GM19438 (cell line): ENCODE measurements around the gene MYBL2.
"Not testable (repeated sequence)": the region's sequence is repeated elsewhere in the genome, so short reads cannot be mapped to it uniquely, and the experiment has no call there.

Experiments used
- ATAC-seq: cut with Tn5 transposase; IDR thresholded peaks from one replicate; pipeline ENCODE4 v1.9.1; 2021; ENCODE audit warnings: low read depth; ENCODE audit not compliant: unreplicated experiment

MYBL2 gene

GRCh38 chr20:43666376-43667328, at the start of gene MYBL2:
TSS of gene MYBL2 (plus strand) at chr20:43667114. CDS start at chr20:43667284, 170 bp downstream.
- peak; percentile 57 for ATAC-seq

DNA sequence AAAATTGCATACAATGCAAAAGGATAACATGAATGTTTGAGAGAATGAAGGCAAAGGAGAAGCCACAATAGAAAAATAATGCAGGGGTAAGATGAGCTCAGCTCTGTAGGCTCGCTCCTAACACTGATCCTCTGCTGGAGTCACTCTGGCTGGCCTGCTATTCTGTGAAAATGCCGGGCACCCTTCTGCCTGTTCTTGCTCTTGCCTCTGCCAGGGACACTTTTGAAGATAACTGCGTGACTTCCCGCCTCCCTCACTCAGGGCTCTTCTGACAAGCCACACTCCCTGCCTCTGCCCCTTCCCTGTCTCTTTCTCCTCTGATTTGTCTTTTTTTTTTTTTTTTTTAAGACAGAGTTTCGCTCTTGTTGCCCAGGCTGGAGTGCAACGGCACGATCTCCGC, 35.3 kb upstream of the MYBL2 start:
- no peak for ATAC-seq

- ATAC-seq = no peak
Measured at GRCh38 chr20:43636429-43636828, 30.5 kb upstream of the MYBL2 start.

DNA sequence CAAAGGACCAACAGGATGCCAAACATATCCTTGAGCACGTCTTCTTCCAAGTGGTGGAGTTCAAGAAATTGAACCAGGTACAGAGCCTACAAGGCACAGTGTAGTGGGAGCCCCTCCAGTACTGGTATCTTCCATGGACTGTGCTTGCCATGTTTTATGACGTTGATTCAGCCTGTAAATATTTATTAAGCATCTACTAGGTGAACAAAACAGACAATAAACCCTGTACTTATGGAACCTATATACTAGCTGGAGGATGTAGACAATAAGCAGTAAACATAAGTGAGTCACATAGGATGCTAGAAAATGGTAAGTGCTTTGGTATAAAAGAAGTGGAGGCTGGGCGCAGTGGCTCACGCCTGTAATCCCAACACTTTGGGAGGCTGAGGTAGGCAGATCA, 24.4 kb upstream of the MYBL2 start:
- no peak for ATAC-seq

DNA sequence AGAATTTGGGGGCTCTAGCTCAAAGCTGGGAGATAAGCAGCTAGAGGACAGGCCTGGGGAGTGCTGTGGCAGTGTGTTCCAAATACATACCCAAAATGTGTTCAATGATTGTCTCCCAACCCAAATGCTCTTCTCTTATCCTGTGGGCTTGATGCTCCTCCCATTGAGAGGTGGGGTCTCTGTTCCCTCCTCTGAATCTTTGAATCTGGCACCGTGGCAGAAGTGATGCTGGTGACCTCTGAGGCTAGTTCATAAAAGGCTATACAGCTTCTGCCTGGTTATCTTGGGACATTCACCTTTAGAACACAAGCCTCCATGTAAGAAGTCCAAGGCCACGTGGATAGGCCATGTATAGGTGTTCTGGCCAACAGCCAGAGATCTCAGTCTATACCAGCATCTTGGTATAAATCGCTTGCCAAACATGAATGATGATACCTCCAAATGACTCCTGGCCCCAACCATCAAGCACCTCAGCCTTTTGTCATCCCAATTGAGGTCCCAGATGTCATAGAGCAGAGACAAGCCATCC, 15.9 kb upstream of the MYBL2 start:
- ATAC-seq = no peak

DNA sequence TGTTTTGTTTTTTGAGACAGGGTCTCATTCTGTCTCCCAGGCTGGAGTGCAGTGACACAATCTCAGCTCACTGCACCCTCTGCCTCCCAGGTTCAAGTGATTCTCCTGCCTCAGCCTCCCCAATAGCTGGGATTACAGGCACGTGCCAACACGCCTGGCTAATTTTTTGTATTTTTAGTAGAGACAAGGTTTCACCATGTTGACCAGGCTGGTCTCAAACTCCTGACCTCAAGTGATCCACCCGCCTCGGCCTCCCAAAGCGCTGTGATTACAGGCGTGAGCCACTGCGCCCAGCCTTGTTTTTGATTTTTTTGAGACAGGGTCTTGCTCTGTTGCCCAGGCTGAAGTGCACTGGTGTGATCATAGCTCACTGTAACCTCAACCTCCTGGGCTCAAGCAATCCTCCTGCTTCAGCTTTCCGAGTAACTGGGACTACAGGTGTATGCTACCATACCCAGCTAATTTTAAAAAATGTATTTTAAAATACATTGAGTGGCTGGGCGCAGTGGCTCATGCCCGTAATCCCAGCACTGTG, 15.2 kb upstream of the MYBL2 start:
- not testable (repeated sequence) for ATAC-seq

DNA sequence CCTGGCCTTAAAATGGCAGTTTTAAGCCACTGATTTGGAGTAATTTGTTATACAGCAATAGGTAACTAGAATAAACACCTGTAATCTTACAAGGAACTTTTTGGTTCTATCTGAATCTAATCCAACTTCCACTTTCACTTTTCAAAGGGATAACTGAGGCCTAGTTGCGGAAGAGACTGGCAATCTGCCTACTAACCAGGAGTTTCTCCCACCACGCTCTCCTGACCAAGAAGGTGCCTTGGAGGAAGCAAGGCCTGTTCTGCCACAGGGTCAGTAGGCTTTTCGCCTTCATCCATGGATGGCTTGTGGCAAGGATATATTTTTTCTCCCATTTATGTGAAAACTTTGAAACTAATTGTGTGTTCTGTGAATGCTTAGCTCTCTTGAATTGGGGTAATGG, 12.9 kb upstream of the MYBL2 start:
- no peak for ATAC-seq

DNA sequence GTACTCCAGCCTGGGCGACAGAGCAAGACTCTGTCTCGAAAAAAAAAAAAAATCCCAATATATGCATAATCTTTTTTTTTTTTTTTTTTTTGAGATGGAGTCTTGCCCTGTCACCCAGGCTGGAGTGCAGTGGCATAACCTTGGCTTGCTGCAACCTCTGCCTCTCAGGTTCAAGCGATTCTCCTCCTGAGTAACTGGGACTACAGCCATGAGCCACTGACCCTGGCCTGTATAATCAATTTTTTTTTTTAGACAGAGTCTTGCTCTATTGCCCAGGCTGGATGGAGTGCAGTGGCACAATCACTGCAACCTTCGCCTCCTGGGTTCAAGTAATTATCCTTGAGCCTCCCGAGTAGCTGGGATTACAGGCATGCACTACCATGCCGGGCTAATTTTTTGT, 11.7 kb upstream of the MYBL2 start:
- ATAC-seq = not testable (repeated sequence)

DNA sequence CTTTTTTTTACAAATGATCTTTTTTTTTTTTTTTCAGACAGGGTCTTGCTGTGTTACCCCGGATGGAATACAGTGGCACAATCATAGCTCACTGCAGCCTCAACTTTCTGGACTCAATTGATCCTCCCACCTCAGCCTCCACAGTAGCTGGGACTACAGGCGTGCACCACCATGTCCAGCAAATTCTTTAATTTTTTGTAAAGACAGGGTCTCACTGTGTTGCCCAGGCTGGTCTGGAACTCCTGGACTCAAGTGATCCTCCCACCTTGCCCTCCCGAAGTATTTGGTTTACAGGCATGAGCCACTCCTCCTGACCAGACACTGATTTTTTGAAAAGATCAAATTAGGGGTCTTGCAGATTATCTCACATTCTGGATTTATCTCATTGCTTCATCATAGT, 11.0 kb upstream of the MYBL2 start:
- no peak for ATAC-seq

DNA sequence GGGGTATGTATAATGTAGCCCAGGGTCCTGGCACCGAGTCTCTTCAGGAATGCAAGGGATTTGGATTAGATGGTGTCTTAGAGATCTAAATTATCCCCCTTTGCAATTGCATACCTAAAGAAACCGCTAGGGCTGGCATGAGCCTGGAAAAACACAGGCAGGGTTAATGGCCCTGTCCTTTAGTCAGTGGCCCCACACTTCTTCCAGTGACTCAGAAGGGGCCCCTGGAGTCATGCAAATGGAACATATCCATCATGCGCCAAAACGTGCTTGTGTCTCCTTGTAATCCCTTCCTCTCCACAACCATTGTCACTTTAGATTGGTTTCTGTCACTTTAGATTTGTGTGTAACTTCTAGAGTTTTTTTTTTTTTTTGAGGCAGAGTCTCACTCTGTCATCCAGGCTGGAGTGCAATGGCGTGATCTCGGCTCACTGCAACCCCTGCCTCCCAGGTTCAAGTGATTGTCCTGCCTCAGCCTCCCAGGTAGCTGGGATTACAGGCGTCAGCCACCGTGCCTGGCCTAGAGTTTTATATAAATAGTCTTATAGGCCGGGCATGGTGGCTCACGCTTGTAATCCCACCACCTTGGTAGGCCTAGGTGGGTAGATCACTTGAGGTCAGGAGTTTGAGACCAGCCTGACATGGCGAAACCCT, 8.7 kb upstream of the MYBL2 start:
- ATAC-seq = no peak

GRCh38 chr20:43658723-43659419, 8.0 kb upstream of the MYBL2 start:
- ATAC-seq = no peak

DNA sequence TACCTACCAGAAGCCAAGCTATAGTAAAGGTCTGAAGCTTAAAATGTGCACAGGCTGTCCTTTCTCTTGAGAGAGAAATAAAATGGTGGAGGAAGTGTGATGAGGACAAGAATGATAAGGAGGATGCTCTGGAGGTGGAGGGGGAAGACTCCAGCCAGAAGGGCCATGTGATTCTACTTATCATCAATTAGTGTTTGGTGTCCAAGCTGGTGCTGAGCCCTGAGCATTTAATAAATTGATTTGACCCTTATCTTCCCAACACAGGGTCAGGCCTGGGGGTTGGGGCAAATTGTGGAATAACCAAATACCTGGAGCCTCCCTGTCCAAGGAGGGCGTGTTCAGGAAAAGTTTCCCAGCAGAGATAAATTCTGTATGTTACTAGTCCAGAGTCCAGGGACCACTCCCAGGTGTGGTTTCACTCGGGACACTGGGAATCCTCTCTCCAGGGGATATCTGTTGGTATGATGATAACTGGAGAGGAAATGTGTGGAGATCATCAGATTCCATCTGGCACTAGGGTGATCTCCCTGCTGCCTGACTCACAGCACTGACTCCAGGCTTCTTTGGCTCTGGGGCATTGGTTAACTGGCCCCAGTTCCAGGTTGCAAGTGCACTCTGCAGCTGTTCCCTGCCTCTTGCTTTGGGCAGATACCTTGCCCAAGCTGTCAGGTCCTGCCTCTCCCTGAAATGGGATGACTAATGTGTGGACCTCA, 3.8 kb upstream of the MYBL2 start:
- no peak for ATAC-seq

- no peak for ATAC-seq
Measured at GRCh38 chr20:43665466-43666176, 1.3 kb upstream of the MYBL2 start.

- ATAC-seq = peak; percentile 33
Measured at GRCh38 chr20:43667341-43668132, 623 bp downstream of the MYBL2 start.

DNA sequence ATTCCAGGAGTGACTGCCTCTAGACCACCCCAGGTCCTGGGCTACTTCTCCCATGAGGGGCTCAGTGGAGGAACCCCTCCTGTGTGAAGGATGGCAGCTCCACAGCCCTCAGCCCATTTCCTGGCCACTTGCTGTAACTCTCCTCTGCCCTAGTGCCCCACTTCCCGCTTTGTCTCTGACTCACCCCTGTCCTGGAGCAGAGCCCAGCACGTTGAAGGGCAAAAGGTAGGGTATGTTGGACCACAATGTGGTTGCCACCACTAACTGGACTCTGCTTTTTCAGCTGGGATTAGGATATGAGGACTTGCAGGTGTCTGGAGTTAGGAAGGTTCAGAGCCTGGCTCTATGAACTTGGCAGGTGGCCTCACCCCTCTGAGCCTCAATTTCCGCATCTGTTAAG, 2.4 kb downstream of the MYBL2 start:
- no peak for ATAC-seq

- ATAC-seq = no peak
Measured at GRCh38 chr20:43670423-43670822, 3.5 kb downstream of the MYBL2 start.

DNA sequence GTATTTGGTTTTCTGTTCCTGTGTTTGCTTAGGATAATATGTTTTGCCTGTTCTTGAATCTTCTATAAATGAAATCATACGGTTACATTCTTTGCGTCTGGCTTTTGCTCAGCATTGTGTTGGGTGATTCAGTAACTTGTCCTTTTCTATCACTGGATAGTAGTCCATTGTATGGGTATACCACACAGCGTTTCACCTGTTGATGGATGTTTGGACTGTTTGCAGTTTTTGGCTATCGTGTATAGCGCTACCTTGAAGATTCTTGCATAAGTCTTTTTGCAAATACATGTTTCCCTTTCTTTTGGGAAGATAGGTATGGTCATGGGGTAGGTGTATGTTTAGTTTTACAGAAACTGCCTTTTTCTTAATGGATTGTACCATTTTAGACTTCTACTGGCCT, 9.5 kb downstream of the MYBL2 start:
- ATAC-seq = no peak

- ATAC-seq = no peak
Measured at GRCh38 chr20:43680981-43681380, 14.1 kb downstream of the MYBL2 start.

DNA sequence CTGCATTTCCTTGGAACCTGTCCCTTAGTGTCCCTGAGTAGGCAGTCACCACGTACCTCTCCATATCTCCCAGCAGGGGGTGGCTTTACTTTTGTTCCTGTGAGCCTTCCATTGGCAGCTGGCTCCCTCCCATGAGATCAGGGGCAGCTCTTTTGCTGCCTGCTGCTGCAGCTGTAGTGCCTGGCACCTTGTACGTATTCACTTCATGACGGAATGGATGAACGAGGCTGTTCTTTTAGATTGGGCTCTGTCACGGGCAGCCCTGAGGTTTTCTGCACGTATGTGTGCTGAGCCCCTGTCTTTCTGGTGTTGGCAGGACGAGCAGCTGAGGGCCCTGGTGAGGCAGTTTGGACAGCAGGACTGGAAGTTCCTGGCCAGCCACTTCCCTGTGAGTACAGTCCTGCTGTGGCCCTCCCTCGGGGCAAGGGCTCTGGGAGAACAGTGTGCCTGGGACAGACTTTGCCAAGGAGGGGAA, 14.6 kb downstream of the MYBL2 start:
- ATAC-seq = peak; percentile 14
